GM03348 (cell line): ENCODE measurements around the gene DISC1.

Source experiments
- DNase-seq: peaks from one replicate; pipeline ENCODE4 v3.0.0; 2012; ENCODE audit warnings: low spot score

The DISC1 gene

DNA sequence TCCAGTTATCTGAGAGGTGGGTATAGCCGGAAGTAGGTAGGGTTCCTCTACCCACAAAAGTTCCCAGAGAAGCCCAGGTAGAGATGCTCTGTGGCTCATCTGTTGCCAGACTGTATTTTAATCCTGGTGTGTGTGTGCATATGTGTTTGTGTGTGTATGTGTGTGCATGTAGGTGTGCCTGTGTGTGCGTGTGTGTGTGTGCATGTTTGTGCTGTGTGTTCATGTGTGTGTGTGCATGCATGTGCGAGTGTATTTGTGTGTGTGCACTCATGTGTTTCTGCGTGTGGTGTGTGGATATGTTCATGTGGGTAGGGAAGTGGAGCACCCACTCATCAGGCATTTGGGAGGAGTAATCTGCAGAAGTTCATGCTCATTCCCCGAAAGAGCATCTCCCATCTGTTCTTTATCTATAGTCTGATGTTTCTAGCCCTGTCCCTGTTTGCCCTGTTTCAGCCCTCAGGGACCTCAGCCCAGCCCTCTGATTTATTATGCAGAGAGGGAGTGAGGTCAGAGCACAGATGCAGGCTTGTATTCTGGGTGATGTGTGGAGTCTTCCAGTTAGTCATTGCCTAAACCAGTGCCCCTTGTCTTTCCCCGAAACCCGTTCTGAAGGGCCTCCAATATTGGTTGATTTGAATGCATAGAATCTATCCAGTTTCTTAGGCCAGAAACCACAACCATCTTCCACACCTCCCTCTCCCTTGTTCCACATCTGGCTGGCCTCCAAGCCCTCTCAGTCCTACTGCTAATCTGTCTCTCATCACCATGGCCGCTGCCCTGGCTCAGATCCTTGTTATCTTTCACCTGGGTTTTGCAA, 69.1 kb downstream of the DISC1 start:
- DNase-seq = no peak

DNA sequence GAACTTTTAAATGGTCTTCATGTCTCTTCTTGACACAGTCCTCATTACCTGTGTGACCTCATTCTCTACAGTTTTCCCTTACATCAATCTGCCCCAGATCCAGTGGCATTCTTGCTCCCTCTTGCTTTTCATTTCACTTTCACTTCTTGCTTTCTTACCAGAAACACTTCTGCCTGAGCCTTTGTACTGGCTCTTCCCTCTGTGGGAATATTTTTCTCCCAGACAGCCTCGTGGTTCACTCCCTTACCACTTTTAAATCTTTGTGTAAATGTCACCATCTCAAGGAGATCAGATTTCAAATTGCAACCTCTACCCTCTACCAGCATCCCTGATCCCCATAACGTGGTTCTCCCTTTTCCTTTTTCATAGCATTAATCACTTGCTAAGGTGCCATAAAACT, 73.2 kb downstream of the DISC1 start:
- no peak for DNase-seq

DNA sequence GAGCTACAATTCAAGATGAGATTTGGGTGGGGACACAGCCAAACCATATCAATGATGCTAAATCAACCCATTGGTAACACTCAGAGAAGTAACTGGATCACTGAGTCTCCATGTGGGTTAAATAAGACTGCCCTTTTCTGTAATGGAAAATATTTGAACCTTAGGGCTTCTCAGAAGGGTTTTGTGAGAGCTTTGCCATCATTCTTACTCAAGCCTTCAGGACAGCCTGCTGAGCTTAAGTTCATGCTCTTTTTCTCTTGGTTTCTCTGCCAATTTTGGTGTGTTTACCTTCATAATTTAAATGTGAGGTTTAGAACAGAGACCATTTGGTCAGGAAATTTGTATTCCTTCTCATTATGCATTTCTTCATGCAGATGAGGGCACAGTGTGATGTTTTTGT, 74.7 kb downstream of the DISC1 start:
- DNase-seq = no peak

GRCh38 chr1:231702331-231702730, 75.7 kb downstream of the DISC1 start:
- DNase-seq = no peak

- peak; percentile 28 for DNase-seq
These were observed 76.2 kb downstream of the DISC1 start for GRCh38 chr1:231702804-231703203.

DNA sequence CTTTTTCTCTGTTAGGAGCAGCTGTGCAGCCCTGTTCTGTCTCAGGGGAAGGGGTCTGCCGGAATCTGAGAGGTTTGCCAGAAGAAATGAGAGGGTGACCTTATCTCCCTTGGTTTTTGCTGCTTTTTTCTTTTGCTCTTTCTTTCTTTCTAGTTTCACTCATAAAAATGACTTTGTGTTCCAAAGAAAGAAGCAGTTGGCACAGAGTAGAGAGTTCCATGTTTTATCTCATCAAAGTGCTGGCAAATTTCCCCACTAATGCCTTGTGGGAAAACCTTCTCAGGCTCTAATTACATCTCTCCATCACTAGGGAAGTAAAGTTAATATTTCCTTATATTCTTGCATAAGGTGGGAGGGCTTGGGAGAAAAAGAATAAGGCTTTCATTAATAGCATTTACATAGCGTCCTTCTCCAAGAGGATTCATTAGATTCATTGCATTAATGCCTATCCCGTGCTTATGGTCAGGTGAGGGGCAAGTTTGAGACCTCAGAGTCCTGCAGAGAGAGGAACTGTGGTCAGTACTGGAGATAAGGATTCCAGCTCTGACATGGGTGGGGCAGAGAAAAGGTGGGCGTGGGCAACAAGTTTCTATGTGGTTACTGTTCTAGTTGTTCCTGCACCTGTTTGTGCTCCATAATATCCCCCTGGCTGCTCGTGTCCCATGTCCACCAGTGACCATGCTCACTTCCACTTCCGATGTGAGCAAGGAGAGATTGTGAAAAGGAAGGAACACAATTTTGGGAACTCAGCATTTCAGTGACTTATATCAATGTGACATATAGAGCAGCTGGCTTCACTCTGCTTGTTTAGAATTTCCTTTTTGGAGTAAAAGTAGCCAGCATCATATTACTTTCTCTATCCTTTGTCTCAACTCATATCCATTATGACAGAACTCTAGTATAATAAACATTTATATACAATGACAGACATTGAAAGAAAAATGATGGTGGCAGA, 79.5 kb downstream of the DISC1 start:
- no peak for DNase-seq

GRCh38 chr1:231706934-231707333, 80.3 kb downstream of the DISC1 start:
- DNase-seq = no peak

- no peak for DNase-seq
These were observed 80.8 kb downstream of the DISC1 start for GRCh38 chr1:231707407-231707806.

DNA sequence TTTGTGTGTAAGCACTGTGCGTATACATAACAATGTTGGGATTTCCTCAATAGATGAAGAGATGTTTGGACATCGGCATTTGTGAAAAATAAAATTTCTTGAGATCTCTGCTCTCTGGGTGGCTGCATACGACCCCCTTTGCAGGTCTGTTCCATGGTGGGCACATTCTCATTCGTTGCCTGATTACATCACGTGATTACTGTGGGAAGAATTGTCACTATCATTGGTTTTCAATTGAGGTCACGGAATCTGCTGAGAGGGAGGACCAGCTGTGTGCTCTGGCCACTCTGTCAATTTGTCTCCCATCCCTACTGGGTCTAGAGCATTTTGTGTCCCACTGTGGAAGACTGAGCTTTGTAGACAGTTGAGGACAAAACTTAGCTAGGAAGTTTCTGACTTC, 81.8 kb downstream of the DISC1 start:
- no peak for DNase-seq

DNA sequence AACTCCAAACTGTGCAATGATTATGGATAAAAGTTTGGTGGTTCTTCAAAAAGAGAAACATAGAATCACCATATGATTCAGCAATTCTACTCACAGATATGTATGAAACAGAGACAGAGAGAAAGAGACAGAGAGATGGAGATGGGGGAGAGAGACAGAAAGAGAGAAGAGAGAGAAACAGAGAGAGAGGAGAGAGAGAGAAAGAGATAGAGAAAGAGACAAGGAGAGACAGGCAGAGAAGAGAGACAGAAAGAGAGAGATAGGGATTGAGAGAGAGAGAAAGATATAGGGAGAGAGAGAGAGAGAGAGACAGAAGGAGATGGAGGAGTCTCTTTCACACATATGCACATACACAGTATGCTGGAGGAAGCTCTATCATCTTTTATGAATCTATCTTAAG, 87.8 kb downstream of the DISC1 start:
- no peak for DNase-seq

DNA sequence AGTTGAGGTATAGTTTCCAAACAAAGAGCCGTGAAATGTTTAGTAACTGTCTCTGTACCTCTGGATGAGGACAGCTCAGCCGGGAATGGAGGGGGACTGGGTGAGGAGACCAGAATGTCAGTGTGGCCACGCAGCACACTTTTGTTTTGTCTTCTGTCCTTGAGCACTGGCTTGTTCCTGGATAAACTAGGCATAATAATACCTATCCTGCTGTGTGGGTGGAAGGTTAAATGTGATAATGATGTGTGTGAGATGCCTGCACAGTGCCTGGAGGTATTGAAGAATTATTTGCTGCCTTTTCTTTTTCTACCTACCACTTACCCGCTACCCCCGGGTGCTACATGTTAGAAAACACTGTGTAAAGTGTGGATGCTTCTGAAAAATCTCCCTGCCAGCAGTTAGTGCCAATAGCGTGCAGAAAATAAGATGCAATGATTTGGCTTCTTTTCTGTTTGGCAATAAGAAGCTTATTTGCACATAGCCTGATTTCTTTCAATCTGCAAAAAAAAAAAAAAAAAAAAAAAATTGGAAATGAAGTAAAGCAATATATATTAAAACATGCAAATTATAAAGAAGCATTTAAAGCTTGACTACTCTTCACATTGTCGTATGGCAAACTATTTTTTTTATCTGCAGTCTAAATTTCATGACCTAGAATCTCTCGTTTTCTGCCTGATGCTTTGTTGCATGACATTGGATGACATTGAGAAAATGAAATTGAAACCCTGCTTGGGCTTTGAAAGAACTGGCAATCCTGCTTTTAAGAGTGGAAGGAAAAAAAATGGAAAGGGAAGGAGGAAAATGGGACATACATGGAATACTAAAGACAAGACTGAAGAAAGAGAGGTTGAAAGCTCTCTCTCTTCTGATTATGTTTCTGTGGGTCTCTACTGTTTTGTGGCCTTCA, 89.5 kb downstream of the DISC1 start:
- DNase-seq = no peak

DNA sequence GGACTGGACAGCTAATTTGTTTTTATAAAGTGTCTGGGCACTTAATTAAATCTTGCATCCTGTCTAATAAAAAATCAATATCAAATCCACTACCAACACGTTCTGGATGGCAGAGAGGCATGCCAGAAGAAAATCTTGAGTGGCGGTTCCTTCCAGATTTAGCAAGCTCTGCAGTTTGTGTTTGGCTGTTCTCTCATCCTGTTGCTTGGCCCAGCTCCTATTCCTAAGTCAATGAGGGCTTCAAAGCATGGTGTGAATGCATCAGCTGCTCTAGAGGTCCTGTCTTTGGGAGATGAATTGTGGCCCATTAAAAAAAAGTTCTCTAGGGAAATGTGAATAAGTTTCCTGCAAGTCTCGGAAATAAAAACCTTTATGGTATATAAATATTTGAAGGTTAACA, 90.3 kb downstream of the DISC1 start:
- no peak for DNase-seq

GRCh38 chr1:231719485-231720183, 93.0 kb downstream of the DISC1 start:
- no peak for DNase-seq

GRCh38 chr1:231720652-231721325, 94.2 kb downstream of the DISC1 start:
- no peak for DNase-seq

GRCh38 chr1:231721436-231721835, 94.8 kb downstream of the DISC1 start:
- DNase-seq = no peak

- DNase-seq = no peak
These were observed 95.8 kb downstream of the DISC1 start for GRCh38 chr1:231722356-231722755.

GRCh38 chr1:231723146-231723545, 96.6 kb downstream of the DISC1 start:
- DNase-seq = no peak

- no peak for DNase-seq
These were observed 97.5 kb downstream of the DISC1 start for GRCh38 chr1:231724041-231724440.

DNA sequence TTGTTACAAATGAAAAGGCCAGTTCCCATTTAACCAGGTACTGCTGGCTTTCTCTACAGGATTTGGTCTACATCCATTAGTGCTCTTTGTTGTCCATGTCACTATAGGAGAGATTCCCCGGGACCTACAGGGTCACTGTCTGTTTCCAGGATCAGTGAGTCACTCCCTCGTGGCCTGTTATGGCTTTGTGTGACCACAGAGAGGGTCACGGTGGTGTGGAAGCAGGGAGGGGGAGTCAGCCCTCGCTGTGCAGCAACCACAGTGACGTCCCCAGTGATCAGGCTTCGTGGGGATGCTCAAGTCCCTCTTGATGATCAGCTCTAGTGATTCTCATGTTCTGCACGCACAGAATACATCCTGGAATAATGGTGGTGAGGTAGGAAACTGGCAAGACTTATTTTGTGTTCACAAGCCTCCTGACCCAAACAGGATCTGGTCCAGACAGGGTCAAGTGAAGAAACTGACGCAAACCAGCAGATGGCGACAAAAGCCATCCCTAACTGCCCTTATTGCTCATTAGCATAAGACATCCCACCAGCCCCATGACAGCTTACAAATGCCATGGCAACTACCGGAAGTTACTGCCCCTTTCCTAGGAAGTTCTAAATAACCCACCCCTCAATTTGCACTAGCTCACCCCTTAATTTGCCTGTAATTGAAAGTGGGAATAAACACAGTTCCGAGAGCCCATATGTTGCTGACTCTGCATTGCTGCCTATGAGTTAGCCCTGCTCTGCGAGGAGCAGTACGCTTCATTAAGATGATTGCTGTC, 98.5 kb downstream of the DISC1 start:
- peak; percentile 44 for DNase-seq

DNA sequence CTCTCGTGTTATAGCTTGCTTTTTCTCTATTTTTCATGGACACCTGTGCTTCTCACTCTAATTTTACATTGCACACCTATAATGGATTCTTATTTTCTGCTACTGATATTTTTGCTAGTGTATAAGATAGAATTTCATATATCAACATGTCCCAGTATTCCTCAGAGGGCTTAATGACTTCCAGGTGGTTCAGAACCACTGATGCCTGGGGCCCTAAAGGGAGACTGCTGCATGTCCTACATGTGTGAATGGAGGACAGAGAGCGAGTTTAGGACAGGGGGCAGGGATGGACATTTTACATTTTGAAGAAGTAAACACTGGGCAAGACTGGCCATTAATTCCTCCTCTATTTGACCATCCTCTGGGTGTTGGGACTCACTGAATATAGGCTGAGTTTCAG, 100.6 kb downstream of the DISC1 start:
- no peak for DNase-seq
